Endodermal cell (in vitro differentiated cells): Measurements from ENCODE around the gene TAF3. TPM values are rescaled to one million over a fixed set of nuclear protein-coding genes. Genes with fewer than 3 reads are reported as not detected.
A peak's percentile ranks its signal among the peaks of the same experiment; 100 is the strongest.

ENCODE experiments used
- DNase-seq: peaks from one replicate; pipeline ENCODE4 v3.0.0-alpha.2; 2017
- H3K27ac ChIP-seq: 2 replicates; pipeline ENCODE4 v1.5.1; 2013; ENCODE audit warnings: mild to moderate bottlenecking, low read depth, low read length, moderate library complexity
- H3K27me3 ChIP-seq: 2 replicates; pipeline ENCODE4 v1.6.1; 2013; ENCODE audit warnings: mild to moderate bottlenecking, low read length, moderate library complexity; ENCODE audit not compliant: insufficient read depth, control insufficient read depth, poor library complexity, severe bottlenecking
- H3K36me3 ChIP-seq: 2 replicates; pipeline ENCODE4 v1.7.0; 2013; ENCODE audit warnings: mild to moderate bottlenecking, low read length, moderate library complexity; ENCODE audit not compliant: control insufficient read depth, insufficient read depth
- H3K4me1 ChIP-seq: one replicate; pipeline ENCODE4 v1.7.0; 2013; ENCODE audit warnings: low read length; ENCODE audit not compliant: control insufficient read depth, insufficient read depth
- H3K4me3 ChIP-seq: 2 replicates; pipeline ENCODE4 v1.5.1; 2013; ENCODE audit warnings: mild to moderate bottlenecking, low read length, moderate library complexity
- H3K9ac ChIP-seq: 2 replicates; pipeline ENCODE4 v1.6.1; 2013; ENCODE audit warnings: mild to moderate bottlenecking, low read length, moderate library complexity; ENCODE audit not compliant: poor library complexity, severe bottlenecking; ENCODE audit errors: extremely low read depth
- H3K9me3 ChIP-seq: 2 replicates; pipeline ENCODE4 v1.6.1; 2013; ENCODE audit warnings: mild to moderate bottlenecking, low read length, moderate library complexity; ENCODE audit not compliant: control insufficient read depth
- H3K27ac Mint-ChIP-seq: 2 replicates; pipeline ENCODE4 v1.8.0; 2020; ENCODE audit warnings: mixed read lengths
- H3K27me3 Mint-ChIP-seq: 2 replicates; pipeline ENCODE4 v1.8.0; 2021; ENCODE audit warnings: mild to moderate bottlenecking, mixed read lengths; ENCODE audit not compliant: insufficient read depth
- H3K36me3 Mint-ChIP-seq: 2 replicates; pipeline ENCODE4 v1.8.0; 2020; ENCODE audit warnings: low read depth, mixed read lengths
- H3K4me1 Mint-ChIP-seq: 2 replicates; pipeline ENCODE4 v1.8.0; 2020; ENCODE audit warnings: mixed read lengths
- H3K4me3 Mint-ChIP-seq: 2 replicates; pipeline ENCODE4 v1.8.0; 2020; ENCODE audit warnings: mild to moderate bottlenecking, moderate library complexity, mixed read lengths
- H3K9me3 Mint-ChIP-seq: 2 replicates; pipeline ENCODE4 v1.8.0; 2020; ENCODE audit warnings: mild to moderate bottlenecking, mixed read lengths
- WGBS, 2 experiments: methylation state at CpG; one replicate each; pipeline versions ENCODE4 v1.1.5 to v1.1.7; 2013; ENCODE audit warnings: missing lambda C conversion rate in 2 of 2, mixed read lengths in 1 of 2; ENCODE audit not compliant: insufficient coverage in 1 of 2, insufficient read length in 1 of 2; 5-methylcytosine and 5-hydroxymethylcytosine counted together
- long read RNA-seq, 4 experiments: library from polyadenylated mRNA in 2 of 4; library from RNA in 1 of 4; library from capped mRNA in 1 of 4; stranded (forward) in 3 of 4; unstranded in 1 of 4; transcript quantifications; one replicate each; pipeline ENCODE4 v2.0.0, GENCODE V29; 2020 to 2021; ENCODE audit warnings: inconsistent platforms in 1 of 4
- polyA plus RNA-seq, 2 experiments: library from polyadenylated mRNA; stranded (reverse); fragments of 50-300 nt; gene quantifications; one replicate each; pipeline ENCODE4 v1.2.3, GENCODE V29; 2013
- total RNA-seq, 2 donors: library from RNA; stranded (reverse); fragmentation: NEBNext Ultra II Directional in 1 of 2; extraction: Animal tissue kit (Norgen Biotek cat#: 25700) in 1 of 2; gene quantifications; 2 replicates in 1 of 2; 3 replicates in 1 of 2; pipeline ENCODE4 v1.2.1, GENCODE V29; 2021
- TF ChIP-seq, protein P1 (sequence below): fragments of 200-600 bp; sonication (generic); conservative IDR thresholded peaks from 2 replicates; pipeline ENCODE4 v1.5.0; 2021; ENCODE audit warnings: antibody characterized with exemption, mild to moderate bottlenecking

The TAF3 gene, protein sequence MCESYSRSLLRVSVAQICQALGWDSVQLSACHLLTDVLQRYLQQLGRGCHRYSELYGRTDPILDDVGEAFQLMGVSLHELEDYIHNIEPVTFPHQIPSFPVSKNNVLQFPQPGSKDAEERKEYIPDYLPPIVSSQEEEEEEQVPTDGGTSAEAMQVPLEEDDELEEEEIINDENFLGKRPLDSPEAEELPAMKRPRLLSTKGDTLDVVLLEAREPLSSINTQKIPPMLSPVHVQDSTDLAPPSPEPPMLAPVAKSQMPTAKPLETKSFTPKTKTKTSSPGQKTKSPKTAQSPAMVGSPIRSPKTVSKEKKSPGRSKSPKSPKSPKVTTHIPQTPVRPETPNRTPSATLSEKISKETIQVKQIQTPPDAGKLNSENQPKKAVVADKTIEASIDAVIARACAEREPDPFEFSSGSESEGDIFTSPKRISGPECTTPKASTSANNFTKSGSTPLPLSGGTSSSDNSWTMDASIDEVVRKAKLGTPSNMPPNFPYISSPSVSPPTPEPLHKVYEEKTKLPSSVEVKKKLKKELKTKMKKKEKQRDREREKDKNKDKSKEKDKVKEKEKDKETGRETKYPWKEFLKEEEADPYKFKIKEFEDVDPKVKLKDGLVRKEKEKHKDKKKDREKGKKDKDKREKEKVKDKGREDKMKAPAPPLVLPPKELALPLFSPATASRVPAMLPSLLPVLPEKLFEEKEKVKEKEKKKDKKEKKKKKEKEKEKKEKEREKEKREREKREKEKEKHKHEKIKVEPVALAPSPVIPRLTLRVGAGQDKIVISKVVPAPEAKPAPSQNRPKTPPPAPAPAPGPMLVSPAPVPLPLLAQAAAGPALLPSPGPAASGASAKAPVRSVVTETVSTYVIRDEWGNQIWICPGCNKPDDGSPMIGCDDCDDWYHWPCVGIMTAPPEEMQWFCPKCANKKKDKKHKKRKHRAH
- 10 to 100 TPM in 1 of 2 donors, 1 to 10 TPM in 1; 9.9 to 10.0 TPM for total RNA-seq
- polyA plus RNA-seq (2013, experiment 1 of 2), result 8.6 TPM
- 8.2 TPM for polyA plus RNA-seq (2013, experiment 2 of 2)
- long read RNA-seq, experiment 1, full-length matches to known transcripts, result 1 of 5 reads
- long read RNA-seq, experiment 1, partial matches to known transcripts, result 3 of 5 reads
- long read RNA-seq, experiment 1, other reads (novel, unspliced or antisense), result 1 of 5 reads
- long read RNA-seq, experiment 2, full-length matches to known transcripts, result 6 of 14 reads
- long read RNA-seq, experiment 2, partial matches to known transcripts, result 4 of 14 reads
- long read RNA-seq, experiment 2, other reads (novel, unspliced or antisense), result 4 of 14 reads
- long read RNA-seq, experiment 3, partial matches to known transcripts, result 40 of 49 reads
- long read RNA-seq, experiment 3, other reads (novel, unspliced or antisense), result 9 of 49 reads
- long read RNA-seq, experiment 4, partial matches to known transcripts, result 16 of 19 reads
- long read RNA-seq, experiment 4, other reads (novel, unspliced or antisense), result 3 of 19 reads

DNA sequence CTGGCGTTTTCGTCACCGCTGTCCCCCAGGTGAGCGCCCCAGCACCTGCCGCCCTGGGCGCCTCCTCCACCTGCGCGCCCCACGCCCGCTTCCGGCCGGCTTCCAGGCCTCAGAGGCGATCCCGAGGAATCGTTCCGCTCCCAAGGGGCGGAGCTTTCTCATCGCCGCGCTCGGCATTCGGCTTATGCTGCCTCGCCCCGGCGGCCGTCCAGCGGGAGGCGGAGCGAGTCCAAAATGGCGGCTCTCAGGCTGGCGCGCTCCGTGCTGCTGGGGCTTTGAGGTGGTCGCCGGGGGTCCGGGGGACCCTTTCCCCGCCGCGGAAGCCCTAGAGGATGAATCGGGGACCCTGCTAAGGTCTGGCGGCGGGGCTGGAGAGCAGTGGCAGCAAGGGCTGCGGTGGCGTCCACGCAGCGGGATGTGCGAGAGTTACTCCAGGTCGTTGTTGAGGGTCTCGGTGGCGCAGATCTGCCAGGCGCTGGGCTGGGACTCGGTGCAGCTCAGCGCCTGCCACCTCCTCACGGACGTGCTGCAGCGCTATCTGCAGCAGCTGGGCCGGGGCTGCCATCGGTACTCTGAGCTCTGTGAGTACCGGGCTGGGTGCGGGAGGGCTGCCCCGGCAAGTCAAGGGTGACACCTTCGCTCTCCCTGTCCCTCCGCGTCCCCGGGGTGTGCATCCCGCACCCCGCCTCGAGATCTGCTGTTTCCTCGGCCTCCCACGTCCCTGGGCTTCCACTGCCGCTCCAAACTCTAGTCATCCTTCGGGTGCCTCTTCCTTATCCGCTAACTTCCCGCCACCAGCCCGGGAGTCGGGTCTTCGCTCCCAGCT, at the start of gene TAF3:
Gene TAF3 (plus strand): TSS at position 211 of the 826 bp plus-strand sequence. CDS start 205 bp downstream, at position 416.
- no peaks in the 10 kb centered on the region for H3K4me1 ChIP-seq
- Mint-ChIP-seq H3K27ac (peak within 1 kb of the TSS; percentile 97), H3K4me3 (peak within 1 kb of the TSS; percentile 90), H3K4me1 (peaks cover 36% of the 10 kb centered on the region), H3K9me3 (no peaks in the 10 kb centered on the region), H3K27me3 (no peaks in the 10 kb centered on the region), H3K36me3 (no peaks in the 10 kb centered on the region)
- peak; percentile 97 for DNase-seq
- TF ChIP-seq, protein P1, sequence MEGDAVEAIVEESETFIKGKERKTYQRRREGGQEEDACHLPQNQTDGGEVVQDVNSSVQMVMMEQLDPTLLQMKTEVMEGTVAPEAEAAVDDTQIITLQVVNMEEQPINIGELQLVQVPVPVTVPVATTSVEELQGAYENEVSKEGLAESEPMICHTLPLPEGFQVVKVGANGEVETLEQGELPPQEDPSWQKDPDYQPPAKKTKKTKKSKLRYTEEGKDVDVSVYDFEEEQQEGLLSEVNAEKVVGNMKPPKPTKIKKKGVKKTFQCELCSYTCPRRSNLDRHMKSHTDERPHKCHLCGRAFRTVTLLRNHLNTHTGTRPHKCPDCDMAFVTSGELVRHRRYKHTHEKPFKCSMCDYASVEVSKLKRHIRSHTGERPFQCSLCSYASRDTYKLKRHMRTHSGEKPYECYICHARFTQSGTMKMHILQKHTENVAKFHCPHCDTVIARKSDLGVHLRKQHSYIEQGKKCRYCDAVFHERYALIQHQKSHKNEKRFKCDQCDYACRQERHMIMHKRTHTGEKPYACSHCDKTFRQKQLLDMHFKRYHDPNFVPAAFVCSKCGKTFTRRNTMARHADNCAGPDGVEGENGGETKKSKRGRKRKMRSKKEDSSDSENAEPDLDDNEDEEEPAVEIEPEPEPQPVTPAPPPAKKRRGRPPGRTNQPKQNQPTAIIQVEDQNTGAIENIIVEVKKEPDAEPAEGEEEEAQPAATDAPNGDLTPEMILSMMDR, result no peak
- WGBS, 2 experiments, result 0% methylated on average over 21 to 77 of the region's 77 CpGs
- peak within 1 kb of the TSS; percentile 51 for H3K27ac ChIP-seq
- H3K9me3 ChIP-seq, result no peaks in the 10 kb centered on the region
- peak within 1 kb of the TSS; percentile 72 for H3K9ac ChIP-seq
- no peaks in the 10 kb centered on the region for H3K27me3 ChIP-seq
- peaks cover 4% of the 10 kb centered on the region for H3K36me3 ChIP-seq
- peak within 1 kb of the TSS; percentile 87 for H3K4me3 ChIP-seq

GRCh38 chr10:7773845-7774801, 44.2 kb upstream of the TAF3 start:
- H3K4me1 Mint-ChIP-seq, result no peaks in the 10 kb centered on the region
- TF ChIP-seq, protein P1, result no peak
- Histone ChIP-seq H3K9ac (no peak overlapping the region), H3K4me3 (no peak overlapping the region), H3K36me3 (peaks cover 92% of the 10 kb centered on the region), H3K4me1 (no peaks in the 10 kb centered on the region), H3K27ac (no peak overlapping the region), H3K27me3 (no peaks in the 10 kb centered on the region), H3K9me3 (no peaks in the 10 kb centered on the region)
- peaks cover 61% of the 10 kb centered on the region for H3K36me3 Mint-ChIP-seq
- DNase-seq, result no peak
- no peaks in the 10 kb centered on the region for H3K9me3 Mint-ChIP-seq
- WGBS, 2 experiments, result 85 to 97% methylated on average over 5 to 10 of the region's 10 CpGs
- no peak overlapping the region for H3K27ac Mint-ChIP-seq
- no peak overlapping the region for H3K4me3 Mint-ChIP-seq
- no peaks in the 10 kb centered on the region for H3K27me3 Mint-ChIP-seq
